Large intestine (tissue), 3 donors: ENCODE results near the gene TJP3. TPM values are rescaled to one million over a fixed set of nuclear protein-coding genes. Genes with fewer than 3 reads are reported as not detected.

Experiments used
- DNase-seq, 2 donors: peaks; one replicate each; pipeline versions ENCODE4 v3.0.0 to v3.0.0-alpha.2; 2013
- H3K27ac ChIP-seq: one replicate; pipeline ENCODE4 v1.5.1; 2013; ENCODE audit warnings: low read length
- H3K27me3 ChIP-seq: 2 replicates; pipeline ENCODE4 v1.6.1; 2013; ENCODE audit warnings: low read length; ENCODE audit not compliant: control insufficient read depth, insufficient read depth
- H3K36me3 ChIP-seq: 2 replicates; pipeline ENCODE4 v1.6.1; 2013; ENCODE audit warnings: low read length; ENCODE audit not compliant: control insufficient read depth, insufficient read depth
- H3K4me1 ChIP-seq: one replicate; pipeline ENCODE4 v1.6.1; 2013; ENCODE audit warnings: low read length; ENCODE audit not compliant: control insufficient read depth, insufficient read depth
- H3K4me3 ChIP-seq: one replicate; pipeline ENCODE4 v1.5.1; 2013; ENCODE audit warnings: low read length
- H3K9me3 ChIP-seq: one replicate; pipeline ENCODE4 v1.6.1; 2013; ENCODE audit warnings: mild to moderate bottlenecking, low read depth, low read length, moderate library complexity; ENCODE audit not compliant: control insufficient read depth
- WGBS: methylation state at CpG from one replicate; pipeline ENCODE4 v1.1.5; 2013; ENCODE audit warnings: low lambda C conversion rate; ENCODE audit not compliant: insufficient coverage; 5-methylcytosine and 5-hydroxymethylcytosine counted together
- polyA plus RNA-seq: library from polyadenylated mRNA; unstranded; fragments of 120-200 nt; gene quantifications from one replicate; pipeline ENCODE4 v1.2.1, GENCODE V29; 2013

TJP3 gene
- polyA plus RNA-seq, 1 donor: 73.4 TPM

DNA sequence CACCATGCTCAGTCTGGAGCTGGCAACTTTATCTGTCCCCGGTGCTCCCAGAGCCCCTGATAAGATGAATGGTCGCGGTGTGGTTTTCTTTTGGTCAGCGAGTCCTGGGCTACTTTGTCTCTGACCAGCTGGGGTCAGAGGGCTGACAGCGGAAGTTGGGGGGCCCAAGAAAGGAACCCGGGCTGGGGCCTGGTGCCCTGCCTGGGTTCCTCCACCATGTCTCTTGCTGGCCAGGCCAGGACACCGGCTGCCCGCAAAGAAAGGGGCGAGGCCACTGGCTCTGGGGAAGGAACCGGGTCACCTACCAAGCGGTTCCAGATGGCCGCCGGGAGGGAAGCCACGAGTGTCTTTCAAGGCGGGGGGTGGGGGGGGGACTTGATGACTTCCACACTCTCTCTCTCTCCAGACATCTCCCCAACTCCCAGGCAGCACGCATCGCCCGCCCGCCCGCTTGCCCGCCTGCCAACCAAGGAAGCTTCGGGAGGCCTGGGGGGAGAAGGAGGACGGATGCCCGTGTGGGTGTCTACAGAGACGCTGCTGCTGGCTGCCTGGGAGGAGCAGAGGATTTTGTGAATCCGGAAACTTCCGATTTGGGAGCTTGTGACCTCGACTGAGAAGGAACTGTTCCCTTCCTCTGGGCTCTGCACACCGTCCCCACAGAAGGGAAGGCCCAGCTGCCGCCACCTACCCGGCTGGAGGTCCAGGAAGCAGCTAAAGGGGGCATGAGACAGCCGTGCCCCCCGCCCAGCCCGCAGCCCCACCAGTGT, 9.0 kb upstream of the TJP3 start:
- Histone ChIP-seq H3K4me1 (peaks cover 5% of the 10 kb centered on the region), H3K9me3 (no peaks in the 10 kb centered on the region), H3K36me3 (peaks cover 3% of the 10 kb centered on the region), H3K27ac (peak overlapping the region; percentile 16), H3K27me3 (no peaks in the 10 kb centered on the region), H3K4me3 (peak overlapping the region; percentile 78)
- WGBS: no CpG with 5 or more reads among the region's 34 CpGs
- DNase-seq: peak in 1 of 2 donors; percentile 50

DNA sequence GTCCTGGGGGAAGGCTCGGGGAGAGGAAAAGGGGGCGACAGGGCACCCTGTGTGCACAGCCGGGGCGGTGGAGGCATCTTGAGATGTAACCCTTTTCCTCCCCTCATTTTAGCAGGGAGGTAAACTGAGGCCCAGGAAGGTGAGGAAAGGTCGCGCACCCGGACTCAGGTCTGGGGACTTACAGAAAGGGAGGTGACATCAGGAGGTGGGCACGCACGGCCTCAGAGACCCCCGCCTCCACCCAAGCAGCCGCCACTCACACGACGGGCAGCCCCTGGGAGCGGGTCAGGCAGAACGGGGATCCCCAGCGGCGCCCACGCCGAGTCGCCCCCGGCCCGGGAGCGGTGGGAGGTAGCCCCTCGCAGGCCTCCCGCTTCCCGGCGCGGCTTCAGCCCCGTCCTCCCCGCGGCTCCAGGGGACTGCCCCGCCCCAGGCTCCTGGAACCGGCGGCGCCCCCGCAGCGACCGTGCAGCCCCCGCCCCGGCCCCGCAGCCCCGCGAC, 8.4 kb upstream of the TJP3 start:
- DNase-seq: no peak
- peak overlapping the region; percentile 78 for H3K4me3 ChIP-seq
- H3K27me3 ChIP-seq: no peaks in the 10 kb centered on the region
- WGBS: no CpG with 5 or more reads among the region's 43 CpGs
- H3K4me1 ChIP-seq: peaks cover 5% of the 10 kb centered on the region
- H3K9me3 ChIP-seq: no peaks in the 10 kb centered on the region
- H3K27ac ChIP-seq: peak overlapping the region; percentile 16
- H3K36me3 ChIP-seq: peaks cover 3% of the 10 kb centered on the region

DNA sequence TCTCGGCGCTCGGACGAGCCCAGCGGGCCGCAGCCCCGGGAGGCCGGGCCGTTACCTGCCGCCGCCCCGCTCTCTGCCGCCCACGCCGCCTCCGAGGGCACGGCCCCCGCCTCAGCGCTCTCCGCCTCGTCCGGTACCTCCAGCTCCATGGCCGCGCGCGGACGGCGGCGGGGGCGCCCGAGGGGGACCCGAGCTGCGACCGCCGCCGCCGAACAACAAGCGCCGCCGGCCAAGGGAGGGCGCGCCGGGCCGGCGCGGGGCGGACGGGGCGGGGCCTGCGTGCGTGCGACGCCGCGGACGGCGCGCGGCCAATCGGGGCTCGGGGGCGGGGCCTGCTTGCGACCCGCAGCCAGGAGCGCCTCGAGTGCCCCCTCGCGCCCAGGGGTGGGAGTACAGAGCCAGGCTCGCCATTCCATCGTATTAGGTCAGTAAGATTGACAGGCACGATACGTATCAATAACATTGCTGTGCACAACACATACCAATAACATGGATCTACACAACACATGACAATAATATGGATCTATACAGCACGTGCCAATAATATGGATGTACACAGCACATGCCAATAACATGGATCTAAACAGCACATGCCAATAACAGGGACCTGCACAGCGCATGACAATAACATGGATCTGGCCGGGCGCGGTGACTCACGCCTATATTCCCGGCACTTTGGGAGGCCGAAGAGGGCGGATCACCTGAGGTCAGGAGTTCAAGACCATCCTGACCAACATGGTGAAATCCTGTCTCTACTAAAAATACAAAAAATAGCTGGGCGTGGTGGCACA, 7.7 kb upstream of the TJP3 start, which contains the start of gene PIP5K1C:
PIP5K1C (minus strand) TSS at position 227 of the 791 bp plus-strand sequence; CDS start at position 149, 78 bp downstream.
- H3K27me3 ChIP-seq: no peaks in the 10 kb centered on the region
- H3K4me3 ChIP-seq: peak within 1 kb of the TSS; percentile 78
- H3K27ac ChIP-seq: peak within 1 kb of the TSS; percentile 16
- no peaks in the 10 kb centered on the region for H3K9me3 ChIP-seq
- H3K36me3 ChIP-seq: peaks cover under 1% of the 10 kb centered on the region
- peaks cover 5% of the 10 kb centered on the region for H3K4me1 ChIP-seq
- peak; percentile 86 to 88 for DNase-seq
- WGBS: no CpG with 5 or more reads among the region's 82 CpGs

DNA sequence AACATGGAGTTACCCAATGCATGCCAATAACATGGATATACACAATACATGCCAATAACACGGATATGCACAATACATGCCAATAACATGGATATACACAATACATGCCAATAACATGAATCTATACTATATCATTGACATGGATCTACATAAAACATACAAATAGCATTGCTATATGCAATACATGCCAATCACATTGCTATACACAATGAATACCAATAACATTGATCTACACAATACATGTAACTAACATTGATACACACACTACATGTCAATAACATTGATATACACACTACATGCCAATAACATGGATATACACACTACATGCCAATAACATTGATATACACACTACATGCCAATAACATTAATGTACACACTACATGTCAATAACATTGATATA, 7.0 kb upstream of the TJP3 start:
- Histone ChIP-seq H3K4me3 (no peak overlapping the region), H3K27ac (no peak overlapping the region), H3K4me1 (peaks cover 5% of the 10 kb centered on the region), H3K27me3 (no peaks in the 10 kb centered on the region), H3K9me3 (no peaks in the 10 kb centered on the region), H3K36me3 (no peaks in the 10 kb centered on the region)
- no CpG with 5 or more reads among the region's 1 CpG for WGBS
- no peak for DNase-seq

DNA sequence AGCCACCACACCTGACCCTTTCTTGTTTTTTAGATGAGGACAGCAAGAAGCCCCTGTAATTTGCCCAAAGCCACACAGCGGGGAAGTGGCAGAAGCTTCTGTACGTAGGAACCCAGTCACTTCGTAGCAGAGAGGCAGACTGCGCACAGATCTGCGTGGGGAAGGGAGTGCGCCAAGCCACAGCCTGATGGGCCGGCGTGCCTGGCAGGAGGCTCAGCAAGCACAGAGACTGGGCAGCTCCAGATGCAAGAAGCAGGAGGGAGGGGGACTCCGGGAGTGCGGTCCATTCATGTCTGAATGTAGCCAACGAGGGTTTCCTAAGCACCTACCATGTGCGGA, 347 bp upstream of the TJP3 start:
- no CpG with 5 or more reads among the region's 12 CpGs for WGBS
- H3K36me3 ChIP-seq: no peaks in the 10 kb centered on the region
- no peaks in the 10 kb centered on the region for H3K9me3 ChIP-seq
- peaks cover 23% of the 10 kb centered on the region for H3K4me1 ChIP-seq
- no peaks in the 10 kb centered on the region for H3K27me3 ChIP-seq
- peak overlapping the region; percentile 99 for H3K27ac ChIP-seq
- DNase-seq: no peak
- H3K4me3 ChIP-seq: peak overlapping the region; percentile 86

DNA sequence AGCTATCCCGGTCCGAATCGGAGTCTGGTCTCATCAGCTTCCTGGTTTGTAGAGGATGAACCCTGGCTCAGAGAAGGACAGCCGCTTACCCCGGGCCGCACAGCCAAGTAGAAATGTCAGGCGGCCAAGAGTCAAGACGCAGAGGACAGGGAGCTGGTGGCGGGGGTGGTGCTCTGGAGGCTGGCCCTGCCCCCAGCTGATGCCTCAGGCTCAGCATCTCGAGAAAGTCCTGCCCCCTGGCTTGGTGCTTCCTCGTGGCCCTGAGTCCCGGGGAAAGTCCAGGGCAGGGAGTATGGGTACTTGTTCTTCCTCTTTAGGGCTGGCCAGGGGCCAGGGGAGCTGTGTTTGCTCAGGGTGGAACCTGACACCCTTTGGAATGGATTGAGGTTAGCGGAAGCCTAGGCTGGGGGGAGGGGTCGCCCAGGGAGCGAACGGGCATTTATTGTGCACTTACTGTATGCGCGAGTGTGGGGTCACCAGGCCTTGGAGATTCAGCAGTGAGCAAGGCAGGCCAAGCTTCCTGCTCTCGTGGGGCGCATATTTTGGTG, 2.2 kb downstream of the TJP3 start:
- H3K4me1 ChIP-seq: peaks cover 29% of the 10 kb centered on the region
- peak; percentile 96 to 99 for DNase-seq
- WGBS: no CpG with 5 or more reads among the region's 20 CpGs

DNA sequence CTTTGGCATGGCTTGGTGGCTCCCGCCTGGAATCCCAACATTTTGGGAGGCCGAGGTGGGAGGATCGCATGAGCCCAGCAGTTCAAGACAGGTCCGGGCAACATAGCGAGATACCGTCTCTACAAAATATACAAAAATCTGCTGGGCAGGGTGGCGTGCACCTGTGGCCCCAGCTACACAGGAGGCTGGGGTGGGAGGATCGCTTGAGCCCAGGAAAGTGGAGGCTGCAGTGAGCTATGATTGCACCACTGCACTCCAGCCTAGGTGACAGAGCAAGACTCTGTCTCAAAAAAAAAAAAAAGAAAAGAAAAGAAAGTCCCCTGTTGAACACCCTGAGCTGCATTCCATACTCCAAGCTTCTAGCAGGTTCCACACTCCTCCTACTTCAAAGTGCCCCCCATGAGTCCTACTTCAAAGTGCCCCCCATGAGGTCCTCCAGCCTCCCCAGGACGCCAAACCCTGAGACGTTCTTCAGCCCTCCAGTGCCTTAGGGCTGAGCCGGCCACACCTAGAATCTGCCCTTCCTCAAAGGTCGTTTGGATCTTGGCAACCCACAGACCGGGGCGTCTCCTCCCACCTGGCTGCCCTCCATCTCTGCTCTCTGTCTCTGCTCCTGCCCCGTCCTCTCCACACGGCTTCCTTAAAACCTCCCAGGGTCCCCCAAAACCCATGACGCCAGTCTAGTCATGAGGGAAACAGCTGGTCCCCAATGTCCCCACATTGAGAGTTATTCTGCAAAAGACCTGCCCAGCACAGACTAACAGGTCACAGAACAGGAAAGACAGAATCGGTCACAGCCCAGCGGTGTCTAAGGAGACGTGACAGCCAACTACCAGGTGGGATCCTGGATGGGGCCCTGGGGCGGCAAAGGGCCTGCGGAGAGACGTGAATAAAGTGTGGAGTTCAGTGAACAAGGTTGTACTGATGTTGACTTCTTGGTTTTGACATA, 4.8 kb downstream of the TJP3 start:
- no peaks in the 10 kb centered on the region for H3K36me3 ChIP-seq
- no CpG with 5 or more reads among the region's 23 CpGs for WGBS
- peaks cover 25% of the 10 kb centered on the region for H3K4me1 ChIP-seq
- no peaks in the 10 kb centered on the region for H3K9me3 ChIP-seq
- H3K27ac ChIP-seq: peak overlapping the region; percentile 87
- no peak overlapping the region for H3K4me3 ChIP-seq
- DNase-seq: peak; percentile 47 to 77
- no peaks in the 10 kb centered on the region for H3K27me3 ChIP-seq

More for the DNA sequence above, 2.2 kb downstream of the TJP3 start:
- H3K27ac ChIP-seq: peak overlapping the region; percentile 99
- H3K9me3 ChIP-seq: no peaks in the 10 kb centered on the region
- H3K27me3 ChIP-seq: no peaks in the 10 kb centered on the region
- peak overlapping the region; percentile 25 for H3K4me3 ChIP-seq
- H3K36me3 ChIP-seq: no peaks in the 10 kb centered on the region

DNA sequence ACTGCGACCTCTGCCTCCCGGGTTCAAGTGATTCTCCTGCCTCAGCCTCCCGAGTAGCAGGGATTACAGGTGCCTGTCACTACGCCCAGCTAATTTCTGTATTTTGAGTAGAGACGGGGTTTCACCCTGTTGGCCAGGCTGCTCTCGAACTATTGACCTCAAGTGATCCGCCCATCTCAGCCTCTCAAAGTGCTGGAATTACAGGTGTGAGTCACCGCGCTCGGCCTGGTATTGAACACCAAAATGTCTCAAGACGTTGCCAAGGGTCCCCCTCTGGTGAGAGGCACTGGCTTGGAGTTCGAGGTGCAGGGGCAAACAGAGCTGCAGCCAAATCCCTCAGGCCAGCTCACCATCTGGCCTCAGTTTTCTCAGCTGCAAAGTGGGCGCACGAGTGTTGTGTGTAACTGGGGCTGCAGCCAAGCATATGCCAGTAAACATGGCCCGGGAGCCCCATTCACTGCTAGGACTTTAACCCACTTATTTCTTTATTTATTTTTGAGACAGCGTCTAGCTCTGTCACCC, 8.0 kb downstream of the TJP3 start:
- no peak overlapping the region for H3K27ac ChIP-seq
- H3K4me3 ChIP-seq: no peak overlapping the region
- no peaks in the 10 kb centered on the region for H3K9me3 ChIP-seq
- H3K36me3 ChIP-seq: no peaks in the 10 kb centered on the region
- peaks cover 3% of the 10 kb centered on the region for H3K27me3 ChIP-seq
- peaks cover 30% of the 10 kb centered on the region for H3K4me1 ChIP-seq
- no CpG with 5 or more reads among the region's 16 CpGs for WGBS
- DNase-seq: no peak

DNA sequence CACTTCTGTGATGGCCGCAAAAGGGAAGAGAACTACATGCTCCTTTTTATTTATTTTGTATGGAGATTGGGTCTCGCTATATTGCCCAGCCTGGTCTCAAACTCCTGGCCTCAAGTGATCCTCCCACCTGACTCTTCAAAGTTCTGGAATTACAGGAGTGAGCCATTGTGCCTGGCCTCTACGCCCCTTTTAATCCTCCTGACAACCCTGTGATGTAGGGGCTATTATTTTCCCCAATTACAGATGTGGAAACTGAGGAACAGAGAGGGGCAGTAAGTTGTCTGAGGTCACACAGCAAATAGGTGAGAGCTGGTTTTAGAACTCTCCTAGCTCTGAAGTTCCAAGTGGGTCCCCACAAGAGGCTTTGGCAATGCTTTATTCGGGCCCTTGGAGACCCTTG, 11.7 kb downstream of the TJP3 start:
- no CpG with 5 or more reads among the region's 4 CpGs for WGBS
- no peak for DNase-seq
- Histone ChIP-seq H3K9me3 (no peaks in the 10 kb centered on the region), H3K36me3 (no peaks in the 10 kb centered on the region), H3K27me3 (peaks cover 13% of the 10 kb centered on the region), H3K27ac (peak overlapping the region; percentile 84), H3K4me3 (no peak overlapping the region), H3K4me1 (peaks cover 18% of the 10 kb centered on the region)
